ENCODE measurements around the gene NCAM2.

- TF ChIP-seq CTCF (IDR thresholded peaks at IDR 0.05) (no peak), POLR2AphosphoS5 (IDR thresholded peaks at IDR 0.05) (no peak)
Measured at GRCh38 chr21:21262048-21262447, 263.8 kb downstream of the NCAM2 start.
